ENCODE data around the gene WDR86. TPM values are rescaled to one million over a fixed set of nuclear protein-coding genes. Genes with fewer than 3 reads are reported as not detected.

Gene WDR86
- total RNA-seq, 4 donors from 2014 or later: 5.4 to 11.8 (median 9.6) TPM

GRCh38 chr7:151408839-151409666 is 785 bp downstream of the WDR86 start:
- H3K9me3 ChIP-seq: no peaks in the 10 kb centered on the region
- peak overlapping the region; percentile 52 to 75 (median 65) for H3K27ac ChIP-seq (replicated peaks in 1 of 4)
- H3K27me3 ChIP-seq: peaks cover 17 to 68% (median 22%) of the 10 kb centered on the region in 4 donors
- peaks cover 12 to 33% (median 25%) of the 10 kb centered on the region in 4 donors for H3K4me1 ChIP-seq
- no peak for TF ChIP-seq POLR2A (IDR thresholded peaks at IDR 0.05; ENCODE audit: low read depth)
- TF ChIP-seq POLR2AphosphoS5 (IDR thresholded peaks at IDR 0.05): peak in 1 of 2 donors; percentile 58
- no peak for TF ChIP-seq CTCF (IDR thresholded peaks at IDR 0.05)
- no peak for TF ChIP-seq EP300 (IDR thresholded peaks at IDR 0.05)
- peak overlapping the region; percentile 51 to 68 (median 54) for H3K4me3 ChIP-seq
- intact Hi-C loops (cut with DNase I): no loop called here
- H3K36me3 ChIP-seq: no peaks in the 10 kb centered on the region
- WGBS: 66% methylated on average over 10 of the region's 61 CpGs
- no peak for DNase-seq (ENCODE audit: extremely low spot score)

- Histone ChIP-seq H3K9me3 (no peaks in the 10 kb centered on the region), H3K27me3 (peaks cover 17 to 68% (median 22%) of the 10 kb centered on the region in 4 donors), H3K27ac (replicated peaks in 1 of 4) (peak overlapping the region; percentile 34 to 75 (median 54)), H3K36me3 (no peaks in the 10 kb centered on the region), H3K4me3 (peak overlapping the region; percentile 51 to 68 (median 54)), H3K4me1 (peaks cover 15 to 38% (median 30%) of the 10 kb centered on the region in 4 donors)
- WGBS: 86% methylated on average over 7 of the region's 7 CpGs
- DNase-seq (ENCODE audit: extremely low spot score): no peak
- intact Hi-C loops (cut with DNase I): no loop called here
- no peak for TF ChIP-seq EP300 (IDR thresholded peaks at IDR 0.05)
- TF ChIP-seq CTCF (IDR thresholded peaks at IDR 0.05): no peak
- no peak for TF ChIP-seq POLR2A (IDR thresholded peaks at IDR 0.05; ENCODE audit: low read depth)
- TF ChIP-seq POLR2AphosphoS5 (IDR thresholded peaks at IDR 0.05): no peak
Observed at GRCh38 chr7:151408498-151408838, 1.4 kb downstream of the WDR86 start.

- H3K4me3 ChIP-seq: no peak overlapping the region
- peak overlapping the region in 1 of 4 donors; percentile 35 for H3K27ac ChIP-seq (replicated peaks in 1 of 4)
- peaks cover 17 to 61% (median 22%) of the 10 kb centered on the region in 4 donors for H3K27me3 ChIP-seq
- WGBS: 91% methylated on average over 9 of the region's 9 CpGs
- no peaks in the 10 kb centered on the region for H3K9me3 ChIP-seq
- DNase-seq (ENCODE audit: extremely low spot score): no peak
- H3K4me1 ChIP-seq: peaks cover 15 to 38% (median 30%) of the 10 kb centered on the region in 4 donors
- intact Hi-C loops (cut with DNase I): no loop called here
- no peaks in the 10 kb centered on the region for H3K36me3 ChIP-seq
- TF ChIP-seq POLR2A (IDR thresholded peaks at IDR 0.05; ENCODE audit: low read depth) (no peak), POLR2AphosphoS5 (IDR thresholded peaks at IDR 0.05) (no peak)
Observed at GRCh38 chr7:151406886-151407583, 2.8 kb downstream of the WDR86 start.

GRCh38 chr7:151406051-151406875 is 3.6 kb downstream of the WDR86 start:
- WGBS: 89% methylated on average over 22 of the region's 24 CpGs
- Histone ChIP-seq H3K4me3 (no peak overlapping the region), H3K4me1 (peaks cover 15 to 38% (median 30%) of the 10 kb centered on the region in 4 donors), H3K27me3 (peaks cover 17 to 54% (median 22%) of the 10 kb centered on the region in 4 donors), H3K36me3 (no peaks in the 10 kb centered on the region), H3K9me3 (no peaks in the 10 kb centered on the region), H3K27ac (replicated peaks in 1 of 4) (no peak overlapping the region)
- intact Hi-C loops (cut with DNase I): no loop called here
- TF ChIP-seq EP300 (IDR thresholded peaks at IDR 0.05): no peak
- no peak for DNase-seq (ENCODE audit: extremely low spot score)

GRCh38 chr7:151405588-151405987 is 4.2 kb downstream of the WDR86 start:
- WGBS: 95% methylated on average over 9 of the region's 10 CpGs

More at GRCh38 chr7:151405588-151405987, 4.2 kb downstream of the WDR86 start:
- DNase-seq (ENCODE audit: extremely low spot score): no peak
- H3K4me3 ChIP-seq: no peak overlapping the region
- H3K27me3 ChIP-seq: peaks cover 13 to 47% (median 19%) of the 10 kb centered on the region in 4 donors
- no peak for TF ChIP-seq POLR2A (IDR thresholded peaks at IDR 0.05; ENCODE audit: low read depth)
- TF ChIP-seq POLR2AphosphoS5 (IDR thresholded peaks at IDR 0.05): no peak
- no peak for TF ChIP-seq CTCF (IDR thresholded peaks at IDR 0.05)
- no peak for TF ChIP-seq EP300 (IDR thresholded peaks at IDR 0.05)
- peak overlapping the region in 1 of 4 donors; percentile 22 for H3K27ac ChIP-seq (replicated peaks in 1 of 4)
- no peaks in the 10 kb centered on the region for H3K9me3 ChIP-seq
- intact Hi-C loops (cut with DNase I): no loop called here
- no peaks in the 10 kb centered on the region for H3K36me3 ChIP-seq
- H3K4me1 ChIP-seq: peaks cover 15 to 36% (median 26%) of the 10 kb centered on the region in 4 donors

Data from esophagus muscularis mucosa (tissue), 4 donors.